Osteoblast (primary cell): Measurements from ENCODE around the gene TIMM10B. TPM values are rescaled to one million over a fixed set of nuclear protein-coding genes. Genes with fewer than 3 reads are reported as not detected.

Experiments used
- DNase-seq: peaks from one replicate; pipeline ENCODE4 v3.0.0; 2011; ENCODE audit warnings: low spot score, mixed read lengths; ENCODE audit not compliant: insufficient read length; ENCODE audit errors: missing footprints
- H2AFZ ChIP-seq: 2 replicates; pipeline ENCODE4 v1.6.0; 2011; ENCODE audit warnings: mild to moderate bottlenecking, low read length
- H3K27ac ChIP-seq: 2 replicates; pipeline ENCODE4 v1.5.1; 2011; ENCODE audit warnings: mild to moderate bottlenecking, low read depth, low read length, moderate library complexity
- H3K27me3 ChIP-seq: 2 replicates; pipeline ENCODE4 v1.6.0; 2012; ENCODE audit warnings: mild to moderate bottlenecking, control low read depth, inconsistent platforms, low read length, moderate library complexity; ENCODE audit not compliant: insufficient read depth
- H3K36me3 ChIP-seq: 2 replicates; pipeline ENCODE4 v1.5.1; 2011; ENCODE audit warnings: mild to moderate bottlenecking, low read length, control low read depth, moderate library complexity; ENCODE audit not compliant: insufficient read depth
- H3K4me1 ChIP-seq: 2 replicates; pipeline ENCODE4 v1.5.1; 2011; ENCODE audit warnings: mild to moderate bottlenecking, low read length, control low read depth, moderate library complexity; ENCODE audit not compliant: insufficient read depth
- H3K4me2 ChIP-seq: 2 replicates; pipeline ENCODE4 v1.6.0; 2011; ENCODE audit warnings: mild to moderate bottlenecking, low read length; ENCODE audit not compliant: insufficient read depth
- H3K4me3 ChIP-seq: fragments of 200-600 bp; sonication (generic); 3 replicates; pipeline ENCODE4 v1.5.1; 2012; ENCODE audit warnings: mild to moderate bottlenecking, low read length, inconsistent platforms; ENCODE audit not compliant: insufficient read depth
- H3K79me2 ChIP-seq: 2 replicates; pipeline ENCODE4 v1.6.0; 2012; ENCODE audit warnings: mild to moderate bottlenecking, low read length, control low read depth, inconsistent platforms; ENCODE audit not compliant: insufficient read depth
- H3K9me3 ChIP-seq: 2 replicates; pipeline ENCODE4 v1.5.1; 2011; ENCODE audit warnings: low read depth, low read length, control low read depth
- H4K20me1 ChIP-seq: 2 replicates; pipeline ENCODE4 v1.6.0; 2012; ENCODE audit warnings: mild to moderate bottlenecking, low read length, control low read depth; ENCODE audit not compliant: insufficient read depth
- total RNA-seq: library from RNA; depleted of rRNA; stranded (reverse); fragments of >200 nt; gene quantifications from 2 replicates; pipeline ENCODE4 v1.2.3, GENCODE V29; 2012
- TF ChIP-seq, protein P1 (sequence below): IDR thresholded peaks from 2 replicates; pipeline ENCODE4 v1.5.1; 2011; ENCODE audit warnings: mild to moderate bottlenecking, low read depth, low read length, moderate library complexity; ENCODE audit errors: extremely low read depth

TIMM10B gene
- total RNA-seq, 1 donor = 55.4 TPM

DNA sequence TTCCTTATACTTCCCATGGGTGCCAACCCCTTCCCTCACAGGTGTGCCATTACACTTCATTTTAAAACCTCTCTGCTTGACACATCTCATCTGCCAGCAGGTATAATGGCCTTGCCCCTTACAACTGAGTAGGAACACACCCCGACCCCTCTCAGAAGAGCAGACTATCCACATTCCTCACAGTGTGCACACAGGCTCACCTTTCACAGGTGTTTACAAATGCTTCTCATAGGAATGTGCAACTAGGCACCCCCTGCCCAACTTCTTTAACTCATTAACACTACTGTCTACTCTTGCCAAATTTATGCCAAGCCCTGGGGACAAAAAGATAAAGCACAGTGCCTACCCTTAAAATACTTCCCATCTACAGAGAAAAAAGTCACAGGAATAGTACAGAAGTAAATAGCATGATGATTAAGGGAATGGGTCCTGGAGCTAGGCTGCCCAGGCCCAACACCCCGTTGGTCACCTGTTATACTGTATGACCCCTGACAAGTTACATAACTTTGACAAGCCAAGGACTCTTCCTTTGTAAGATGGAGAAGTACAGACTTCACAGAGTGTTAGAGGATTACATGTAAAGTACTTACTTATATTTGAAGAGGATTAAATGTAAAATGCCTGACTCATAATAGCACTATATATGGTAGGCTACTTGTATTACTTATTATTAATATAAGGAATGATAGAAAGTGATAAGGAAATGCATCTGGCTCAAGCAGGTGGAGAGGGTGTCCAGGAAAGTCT, 22.8 kb upstream of the TIMM10B start:
- TF ChIP-seq, protein P1, sequence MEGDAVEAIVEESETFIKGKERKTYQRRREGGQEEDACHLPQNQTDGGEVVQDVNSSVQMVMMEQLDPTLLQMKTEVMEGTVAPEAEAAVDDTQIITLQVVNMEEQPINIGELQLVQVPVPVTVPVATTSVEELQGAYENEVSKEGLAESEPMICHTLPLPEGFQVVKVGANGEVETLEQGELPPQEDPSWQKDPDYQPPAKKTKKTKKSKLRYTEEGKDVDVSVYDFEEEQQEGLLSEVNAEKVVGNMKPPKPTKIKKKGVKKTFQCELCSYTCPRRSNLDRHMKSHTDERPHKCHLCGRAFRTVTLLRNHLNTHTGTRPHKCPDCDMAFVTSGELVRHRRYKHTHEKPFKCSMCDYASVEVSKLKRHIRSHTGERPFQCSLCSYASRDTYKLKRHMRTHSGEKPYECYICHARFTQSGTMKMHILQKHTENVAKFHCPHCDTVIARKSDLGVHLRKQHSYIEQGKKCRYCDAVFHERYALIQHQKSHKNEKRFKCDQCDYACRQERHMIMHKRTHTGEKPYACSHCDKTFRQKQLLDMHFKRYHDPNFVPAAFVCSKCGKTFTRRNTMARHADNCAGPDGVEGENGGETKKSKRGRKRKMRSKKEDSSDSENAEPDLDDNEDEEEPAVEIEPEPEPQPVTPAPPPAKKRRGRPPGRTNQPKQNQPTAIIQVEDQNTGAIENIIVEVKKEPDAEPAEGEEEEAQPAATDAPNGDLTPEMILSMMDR = no peak
- Histone ChIP-seq H3K4me3 (no peak overlapping the region), H3K27ac (no peak overlapping the region), H3K4me1 (no peaks in the 10 kb centered on the region), H4K20me1 (no peaks in the 10 kb centered on the region), H3K9me3 (no peaks in the 10 kb centered on the region), H3K27me3 (no peaks in the 10 kb centered on the region), H3K36me3 (peaks cover 39% of the 10 kb centered on the region), H3K79me2 (no peaks in the 10 kb centered on the region), H3K4me2 (no peak overlapping the region), H2AFZ (no peak overlapping the region)
- no peak for DNase-seq

DNA sequence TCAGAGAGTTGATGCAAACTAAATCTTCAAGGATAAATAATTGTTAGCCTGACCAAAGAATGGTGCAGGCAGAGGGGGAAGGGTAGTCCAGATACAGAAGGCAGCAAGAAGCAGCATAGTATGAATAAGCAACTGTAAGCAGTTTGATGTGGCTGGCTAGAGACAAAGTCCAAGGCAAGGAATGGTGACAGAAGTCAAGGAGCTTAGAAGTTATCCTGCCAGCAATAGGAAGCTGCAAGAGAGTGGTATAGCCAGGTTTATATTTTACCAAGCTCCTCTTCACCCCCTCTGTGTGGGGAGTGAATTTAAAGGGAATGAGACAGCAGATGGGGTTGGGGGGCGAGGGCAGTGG, 22.2 kb upstream of the TIMM10B start:
- Histone ChIP-seq H3K79me2 (no peaks in the 10 kb centered on the region), H3K4me2 (no peak overlapping the region), H3K27ac (no peak overlapping the region), H3K4me3 (no peak overlapping the region), H2AFZ (no peak overlapping the region), H3K4me1 (no peaks in the 10 kb centered on the region), H3K27me3 (no peaks in the 10 kb centered on the region), H4K20me1 (no peaks in the 10 kb centered on the region), H3K9me3 (no peaks in the 10 kb centered on the region), H3K36me3 (peaks cover 41% of the 10 kb centered on the region)
- no peak for DNase-seq
- TF ChIP-seq, protein P1 = no peak

DNA sequence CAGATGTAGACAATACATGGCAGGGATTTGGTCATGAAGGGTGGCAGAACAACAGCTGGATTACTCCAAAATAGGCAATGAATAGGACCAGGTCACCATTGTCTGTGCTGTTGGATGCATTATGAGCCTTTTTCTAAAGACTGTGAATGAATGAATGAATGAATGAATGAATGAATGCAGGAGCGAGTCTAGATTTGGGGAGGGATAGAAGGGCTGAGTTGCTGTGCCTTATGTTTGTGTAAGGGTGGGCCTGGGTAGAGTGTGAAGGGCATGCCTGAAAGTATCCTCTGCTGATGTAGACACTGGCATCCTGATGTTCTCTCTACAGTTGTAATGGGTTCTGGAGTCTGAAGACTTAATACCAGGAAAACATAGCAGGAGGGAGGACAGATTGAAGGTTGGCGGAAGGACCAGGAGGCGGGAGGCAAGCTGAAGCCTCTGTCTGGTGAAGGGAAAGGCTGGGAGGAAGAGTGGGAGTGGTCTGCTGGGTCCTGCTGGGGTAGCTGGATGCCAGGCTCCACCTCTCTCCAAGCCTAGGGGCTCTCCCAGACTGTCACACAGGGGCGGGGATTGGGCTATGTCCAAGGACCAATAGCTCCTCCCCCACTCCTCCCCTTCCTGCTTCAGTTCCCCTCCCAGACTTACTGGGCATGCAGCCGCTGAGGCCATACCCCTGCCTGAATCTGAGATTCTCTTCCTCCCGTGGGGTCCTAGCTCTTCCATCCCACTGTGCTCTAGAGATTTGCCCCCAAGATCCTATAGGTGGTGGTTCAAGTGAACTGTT, 12.4 kb upstream of the TIMM10B start:
- Histone ChIP-seq H2AFZ (no peak overlapping the region), H3K79me2 (peaks cover 56% of the 10 kb centered on the region), H3K4me3 (no peak overlapping the region), H4K20me1 (peaks cover 4% of the 10 kb centered on the region), H3K36me3 (peaks cover 17% of the 10 kb centered on the region), H3K27me3 (no peaks in the 10 kb centered on the region), H3K4me1 (peaks cover 3% of the 10 kb centered on the region), H3K9me3 (no peaks in the 10 kb centered on the region), H3K27ac (no peak overlapping the region), H3K4me2 (no peak overlapping the region)
- TF ChIP-seq, protein P1 = no peak
- DNase-seq = peak; percentile 95

DNA sequence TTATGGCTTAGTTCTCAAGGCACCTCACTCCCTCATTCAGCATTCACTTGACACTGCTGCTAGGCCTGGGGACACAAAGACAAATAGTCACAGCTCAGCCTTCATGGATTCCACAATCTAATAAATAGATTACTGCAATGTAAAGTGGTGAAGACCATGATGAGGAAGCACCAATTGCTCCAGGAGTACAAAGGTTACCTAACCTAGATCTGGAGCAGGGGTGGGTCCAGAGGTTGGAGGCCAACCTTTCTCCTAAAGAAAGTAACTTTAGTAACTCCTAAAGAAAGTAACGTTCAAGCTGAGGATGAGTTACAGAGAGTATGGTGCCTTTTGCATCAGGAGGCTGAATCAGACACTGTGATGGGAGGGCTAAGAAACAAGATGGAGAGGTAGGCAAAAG, 11.7 kb upstream of the TIMM10B start:
- Histone ChIP-seq H3K27ac (no peak overlapping the region), H2AFZ (no peak overlapping the region), H3K4me1 (peaks cover 7% of the 10 kb centered on the region), H3K4me2 (no peak overlapping the region), H3K79me2 (peaks cover 56% of the 10 kb centered on the region), H3K36me3 (peaks cover 10% of the 10 kb centered on the region), H4K20me1 (peaks cover 4% of the 10 kb centered on the region), H3K27me3 (no peaks in the 10 kb centered on the region), H3K9me3 (no peaks in the 10 kb centered on the region), H3K4me3 (no peak overlapping the region)
- DNase-seq = no peak
- TF ChIP-seq, protein P1 = no peak
